ENCODE data around the gene C2orf80. TPM values are rescaled to one million over a fixed set of nuclear protein-coding genes. Genes with fewer than 3 reads are reported as not detected.

Gene C2orf80
- total and polyA plus RNA-seq, 2 experiments from 2014 or later: 0.92 TPM; not detected in 1

DNA sequence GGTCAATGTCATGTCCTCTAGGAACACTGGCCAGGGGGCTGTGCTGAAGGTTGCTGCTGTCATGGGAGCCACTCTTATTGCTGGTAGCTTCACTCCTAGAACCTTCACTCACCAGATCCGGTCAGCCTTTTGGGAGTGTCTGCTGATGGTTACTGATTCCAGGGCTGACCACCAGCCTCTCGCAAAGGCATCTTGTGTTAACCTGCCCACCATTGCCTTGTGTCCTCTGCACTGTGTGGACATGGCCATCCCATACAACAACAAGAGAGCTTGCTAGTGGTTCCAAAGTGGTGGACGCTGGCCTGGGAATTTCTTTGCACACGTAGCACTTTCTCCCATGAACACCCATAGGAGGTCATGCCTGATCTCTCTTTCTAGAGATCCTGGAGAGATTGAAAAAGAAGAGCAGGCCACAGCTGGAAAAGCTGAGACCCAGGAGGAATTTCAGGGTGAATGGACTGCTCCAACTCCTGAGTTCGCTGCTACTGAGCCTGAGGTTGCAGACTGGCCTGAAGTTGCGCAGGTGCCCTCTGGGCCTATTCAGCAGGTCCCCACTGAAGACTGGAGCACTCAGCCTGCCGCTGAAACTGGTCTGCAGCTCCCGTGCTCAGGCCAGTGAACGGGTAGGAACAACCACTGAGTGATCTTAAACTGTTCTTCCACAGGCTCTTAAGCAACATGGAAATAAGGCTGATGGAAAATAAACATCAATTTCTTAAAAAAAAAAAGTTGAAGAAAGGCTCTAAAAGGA is 18.7 kb upstream of the C2orf80 start:
- no peaks in the 10 kb centered on the region for H3K27me3 ChIP-seq (ENCODE audit: insufficient read depth)
- no peak overlapping the region for H3K4me2 ChIP-seq
- Mint-ChIP-seq H3K27ac (no peak overlapping the region), H3K9me3 (no peaks in the 10 kb centered on the region), H3K27me3 (ENCODE audit: insufficient read depth, low read depth, poor library complexity) (no peaks in the 10 kb centered on the region), H3K36me3 (ENCODE audit: low read depth) (no peaks in the 10 kb centered on the region), H3K4me3 (no peak overlapping the region), H3K4me1 (no peaks in the 10 kb centered on the region)
- no peaks in the 10 kb centered on the region for H4K20me1 ChIP-seq (replicated peaks; ENCODE audit: insufficient read depth)
- DNase-seq (ENCODE audit: low spot score) (no peak), ATAC-seq (no peak)
- H3F3A ChIP-seq (replicated peaks; ENCODE audit: low read depth): no peaks in the 10 kb centered on the region
- H3K27ac ChIP-seq (ENCODE audit: low read depth): no peak overlapping the region
- peak overlapping the region; percentile 74 for H2AFZ ChIP-seq
- H3K9me2 ChIP-seq (ENCODE audit: insufficient read depth): no peaks in the 10 kb centered on the region; the same call in 1 of the 2 replicates
- no peaks in the 10 kb centered on the region for H3K4me1 ChIP-seq (ENCODE audit: insufficient read depth)
- no peaks in the 10 kb centered on the region for H3K36me3 ChIP-seq (ENCODE audit: insufficient read depth)
- H3K4me3 ChIP-seq: no peak overlapping the region
- no peak for TF ChIP-seq CREB1 (CRISPR knock-in tag; IDR thresholded peaks at IDR 0.05; ENCODE audit: low read depth)
- no peak for TF ChIP-seq NANOG (IDR thresholded peaks at IDR 0.05; ENCODE audit: borderline replicate concordance)
- no peak for TF ChIP-seq EZH2phosphoT487 (IDR thresholded peaks at IDR 0.05; ENCODE audit: unreplicated experiment)
- no peak for TF ChIP-seq POLR2AphosphoS5 (IDR thresholded peaks at IDR 0.05; ENCODE audit: low read depth)
- TF ChIP-seq, protein P1, sequence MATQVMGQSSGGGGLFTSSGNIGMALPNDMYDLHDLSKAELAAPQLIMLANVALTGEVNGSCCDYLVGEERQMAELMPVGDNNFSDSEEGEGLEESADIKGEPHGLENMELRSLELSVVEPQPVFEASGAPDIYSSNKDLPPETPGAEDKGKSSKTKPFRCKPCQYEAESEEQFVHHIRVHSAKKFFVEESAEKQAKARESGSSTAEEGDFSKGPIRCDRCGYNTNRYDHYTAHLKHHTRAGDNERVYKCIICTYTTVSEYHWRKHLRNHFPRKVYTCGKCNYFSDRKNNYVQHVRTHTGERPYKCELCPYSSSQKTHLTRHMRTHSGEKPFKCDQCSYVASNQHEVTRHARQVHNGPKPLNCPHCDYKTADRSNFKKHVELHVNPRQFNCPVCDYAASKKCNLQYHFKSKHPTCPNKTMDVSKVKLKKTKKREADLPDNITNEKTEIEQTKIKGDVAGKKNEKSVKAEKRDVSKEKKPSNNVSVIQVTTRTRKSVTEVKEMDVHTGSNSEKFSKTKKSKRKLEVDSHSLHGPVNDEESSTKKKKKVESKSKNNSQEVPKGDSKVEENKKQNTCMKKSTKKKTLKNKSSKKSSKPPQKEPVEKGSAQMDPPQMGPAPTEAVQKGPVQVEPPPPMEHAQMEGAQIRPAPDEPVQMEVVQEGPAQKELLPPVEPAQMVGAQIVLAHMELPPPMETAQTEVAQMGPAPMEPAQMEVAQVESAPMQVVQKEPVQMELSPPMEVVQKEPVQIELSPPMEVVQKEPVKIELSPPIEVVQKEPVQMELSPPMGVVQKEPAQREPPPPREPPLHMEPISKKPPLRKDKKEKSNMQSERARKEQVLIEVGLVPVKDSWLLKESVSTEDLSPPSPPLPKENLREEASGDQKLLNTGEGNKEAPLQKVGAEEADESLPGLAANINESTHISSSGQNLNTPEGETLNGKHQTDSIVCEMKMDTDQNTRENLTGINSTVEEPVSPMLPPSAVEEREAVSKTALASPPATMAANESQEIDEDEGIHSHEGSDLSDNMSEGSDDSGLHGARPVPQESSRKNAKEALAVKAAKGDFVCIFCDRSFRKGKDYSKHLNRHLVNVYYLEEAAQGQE (IDR thresholded peaks at IDR 0.05; ENCODE audit: unreplicated experiment): no peak
- TF ChIP-seq, protein P2, sequence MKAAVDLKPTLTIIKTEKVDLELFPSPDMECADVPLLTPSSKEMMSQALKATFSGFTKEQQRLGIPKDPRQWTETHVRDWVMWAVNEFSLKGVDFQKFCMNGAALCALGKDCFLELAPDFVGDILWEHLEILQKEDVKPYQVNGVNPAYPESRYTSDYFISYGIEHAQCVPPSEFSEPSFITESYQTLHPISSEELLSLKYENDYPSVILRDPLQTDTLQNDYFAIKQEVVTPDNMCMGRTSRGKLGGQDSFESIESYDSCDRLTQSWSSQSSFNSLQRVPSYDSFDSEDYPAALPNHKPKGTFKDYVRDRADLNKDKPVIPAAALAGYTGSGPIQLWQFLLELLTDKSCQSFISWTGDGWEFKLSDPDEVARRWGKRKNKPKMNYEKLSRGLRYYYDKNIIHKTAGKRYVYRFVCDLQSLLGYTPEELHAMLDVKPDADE (IDR thresholded peaks at IDR 0.05): no peak
- TF ChIP-seq JUNB (IDR thresholded peaks at IDR 0.05; ENCODE audit: unreplicated experiment): no peak
- TF ChIP-seq ZNF114 (CRISPR knock-in tag; IDR thresholded peaks at IDR 0.05): no peak
- TF ChIP-seq, protein P3, sequence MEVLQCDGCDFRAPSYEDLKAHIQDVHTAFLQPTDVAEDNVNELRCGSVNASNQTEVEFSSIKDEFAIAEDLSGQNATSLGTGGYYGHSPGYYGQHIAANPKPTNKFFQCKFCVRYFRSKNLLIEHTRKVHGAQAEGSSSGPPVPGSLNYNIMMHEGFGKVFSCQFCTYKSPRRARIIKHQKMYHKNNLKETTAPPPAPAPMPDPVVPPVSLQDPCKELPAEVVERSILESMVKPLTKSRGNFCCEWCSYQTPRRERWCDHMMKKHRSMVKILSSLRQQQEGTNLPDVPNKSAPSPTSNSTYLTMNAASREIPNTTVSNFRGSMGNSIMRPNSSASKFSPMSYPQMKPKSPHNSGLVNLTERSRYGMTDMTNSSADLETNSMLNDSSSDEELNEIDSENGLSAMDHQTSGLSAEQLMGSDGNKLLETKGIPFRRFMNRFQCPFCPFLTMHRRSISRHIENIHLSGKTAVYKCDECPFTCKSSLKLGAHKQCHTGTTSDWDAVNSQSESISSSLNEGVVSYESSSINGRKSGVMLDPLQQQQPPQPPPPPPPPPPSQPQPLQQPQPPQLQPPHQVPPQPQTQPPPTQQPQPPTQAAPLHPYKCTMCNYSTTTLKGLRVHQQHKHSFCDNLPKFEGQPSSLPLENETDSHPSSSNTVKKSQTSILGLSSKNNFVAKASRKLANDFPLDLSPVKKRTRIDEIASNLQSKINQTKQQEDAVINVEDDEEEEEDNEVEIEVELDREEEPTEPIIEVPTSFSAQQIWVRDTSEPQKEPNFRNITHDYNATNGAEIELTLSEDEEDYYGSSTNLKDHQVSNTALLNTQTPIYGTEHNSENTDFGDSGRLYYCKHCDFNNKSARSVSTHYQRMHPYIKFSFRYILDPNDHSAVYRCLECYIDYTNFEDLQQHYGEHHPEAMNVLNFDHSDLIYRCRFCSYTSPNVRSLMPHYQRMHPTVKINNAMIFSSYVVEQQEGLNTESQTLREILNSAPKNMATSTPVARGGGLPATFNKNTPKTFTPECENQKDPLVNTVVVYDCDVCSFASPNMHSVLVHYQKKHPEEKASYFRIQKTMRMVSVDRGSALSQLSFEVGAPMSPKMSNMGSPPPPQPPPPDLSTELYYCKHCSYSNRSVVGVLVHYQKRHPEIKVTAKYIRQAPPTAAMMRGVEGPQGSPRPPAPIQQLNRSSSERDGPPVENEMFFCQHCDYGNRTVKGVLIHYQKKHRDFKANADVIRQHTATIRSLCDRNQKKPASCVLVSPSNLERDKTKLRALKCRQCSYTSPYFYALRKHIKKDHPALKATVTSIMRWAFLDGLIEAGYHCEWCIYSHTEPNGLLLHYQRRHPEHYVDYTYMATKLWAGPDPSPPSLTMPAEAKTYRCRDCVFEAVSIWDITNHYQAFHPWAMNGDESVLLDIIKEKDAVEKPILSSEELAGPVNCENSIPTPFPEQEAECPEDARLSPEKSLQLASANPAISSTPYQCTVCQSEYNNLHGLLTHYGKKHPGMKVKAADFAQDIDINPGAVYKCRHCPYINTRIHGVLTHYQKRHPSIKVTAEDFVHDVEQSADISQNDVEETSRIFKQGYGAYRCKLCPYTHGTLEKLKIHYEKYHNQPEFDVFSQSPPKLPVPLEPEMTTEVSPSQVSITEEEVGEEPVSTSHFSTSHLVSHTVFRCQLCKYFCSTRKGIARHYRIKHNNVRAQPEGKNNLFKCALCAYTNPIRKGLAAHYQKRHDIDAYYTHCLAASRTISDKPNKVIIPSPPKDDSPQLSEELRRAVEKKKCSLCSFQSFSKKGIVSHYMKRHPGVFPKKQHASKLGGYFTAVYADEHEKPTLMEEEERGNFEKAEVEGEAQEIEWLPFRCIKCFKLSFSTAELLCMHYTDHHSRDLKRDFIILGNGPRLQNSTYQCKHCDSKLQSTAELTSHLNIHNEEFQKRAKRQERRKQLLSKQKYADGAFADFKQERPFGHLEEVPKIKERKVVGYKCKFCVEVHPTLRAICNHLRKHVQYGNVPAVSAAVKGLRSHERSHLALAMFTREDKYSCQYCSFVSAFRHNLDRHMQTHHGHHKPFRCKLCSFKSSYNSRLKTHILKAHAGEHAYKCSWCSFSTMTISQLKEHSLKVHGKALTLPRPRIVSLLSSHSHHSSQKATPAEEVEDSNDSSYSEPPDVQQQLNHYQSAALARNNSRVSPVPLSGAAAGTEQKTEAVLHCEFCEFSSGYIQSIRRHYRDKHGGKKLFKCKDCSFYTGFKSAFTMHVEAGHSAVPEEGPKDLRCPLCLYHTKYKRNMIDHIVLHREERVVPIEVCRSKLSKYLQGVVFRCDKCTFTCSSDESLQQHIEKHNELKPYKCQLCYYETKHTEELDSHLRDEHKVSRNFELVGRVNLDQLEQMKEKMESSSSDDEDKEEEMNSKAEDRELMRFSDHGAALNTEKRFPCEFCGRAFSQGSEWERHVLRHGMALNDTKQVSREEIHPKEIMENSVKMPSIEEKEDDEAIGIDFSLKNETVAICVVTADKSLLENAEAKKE (CRISPR knock-in tag; IDR thresholded peaks at IDR 0.05): no peak
- no peak for TF ChIP-seq STAT1 (IDR thresholded peaks at IDR 0.05; ENCODE audit: unreplicated experiment)
- no peak for TF ChIP-seq EZH2 (IDR thresholded peaks at IDR 0.05; ENCODE audit: low read depth, unreplicated experiment)
- TF ChIP-seq ZNF331 (CRISPR knock-in tag; IDR thresholded peaks at IDR 0.05; ENCODE audit: low read depth): no peak
- TF ChIP-seq, protein P4, sequence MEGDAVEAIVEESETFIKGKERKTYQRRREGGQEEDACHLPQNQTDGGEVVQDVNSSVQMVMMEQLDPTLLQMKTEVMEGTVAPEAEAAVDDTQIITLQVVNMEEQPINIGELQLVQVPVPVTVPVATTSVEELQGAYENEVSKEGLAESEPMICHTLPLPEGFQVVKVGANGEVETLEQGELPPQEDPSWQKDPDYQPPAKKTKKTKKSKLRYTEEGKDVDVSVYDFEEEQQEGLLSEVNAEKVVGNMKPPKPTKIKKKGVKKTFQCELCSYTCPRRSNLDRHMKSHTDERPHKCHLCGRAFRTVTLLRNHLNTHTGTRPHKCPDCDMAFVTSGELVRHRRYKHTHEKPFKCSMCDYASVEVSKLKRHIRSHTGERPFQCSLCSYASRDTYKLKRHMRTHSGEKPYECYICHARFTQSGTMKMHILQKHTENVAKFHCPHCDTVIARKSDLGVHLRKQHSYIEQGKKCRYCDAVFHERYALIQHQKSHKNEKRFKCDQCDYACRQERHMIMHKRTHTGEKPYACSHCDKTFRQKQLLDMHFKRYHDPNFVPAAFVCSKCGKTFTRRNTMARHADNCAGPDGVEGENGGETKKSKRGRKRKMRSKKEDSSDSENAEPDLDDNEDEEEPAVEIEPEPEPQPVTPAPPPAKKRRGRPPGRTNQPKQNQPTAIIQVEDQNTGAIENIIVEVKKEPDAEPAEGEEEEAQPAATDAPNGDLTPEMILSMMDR (conservative IDR thresholded peaks at IDR 0.05; ENCODE audit: low read depth in 2 of 2): no peak
- H3K79me2 ChIP-seq (replicated peaks; ENCODE audit: insufficient read depth): no peaks in the 10 kb centered on the region

All from GM23338 (cell line).